SKM-1 treated with dmso at 0.1 percent for 144 hours (cell line): ENCODE results near the gene IGFL4.
"Not testable (repeated sequence)": the region's sequence is repeated elsewhere in the genome, so short reads cannot be mapped to it uniquely, and the experiment has no call there.

Experiments used
- DNase-seq: peaks from one replicate; lab custom pipeline; 2025; ENCODE audit not compliant: unreplicated experiment; lab: John Stamatoyannopoulos, UW

IGFL4 gene

DNA sequence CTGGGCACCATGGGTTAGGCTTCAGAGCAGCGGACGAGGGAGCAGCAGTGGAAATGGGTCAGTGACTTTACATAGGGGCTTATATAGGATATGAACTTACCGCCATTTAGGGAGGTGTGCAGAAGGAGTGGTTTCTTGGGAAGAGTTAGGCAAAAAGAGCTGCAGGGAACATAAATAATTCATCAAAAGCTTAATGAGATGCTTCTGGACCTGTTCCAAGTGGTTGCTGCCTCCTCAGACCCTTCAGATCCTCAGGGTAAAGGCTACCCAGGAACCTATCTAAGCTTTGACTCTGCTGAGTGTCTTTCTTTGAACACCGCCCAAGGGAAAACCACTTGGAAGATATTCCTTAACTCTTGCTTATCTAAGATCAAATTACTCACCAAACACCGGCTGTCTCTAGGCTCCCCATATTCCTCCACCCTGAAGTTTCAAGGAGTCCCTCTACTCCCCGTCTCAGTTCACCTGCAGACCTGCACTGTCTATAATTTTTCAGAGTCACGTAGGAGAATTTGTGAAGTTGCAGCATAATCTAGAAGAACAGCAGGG, at the start of gene IGFL4:
TSS of gene IGFL4 (minus strand) at position 51 of the 549 bp plus-strand sequence. CDS start at position 11, 40 bp downstream.
- DNase-seq = no peak

DNA sequence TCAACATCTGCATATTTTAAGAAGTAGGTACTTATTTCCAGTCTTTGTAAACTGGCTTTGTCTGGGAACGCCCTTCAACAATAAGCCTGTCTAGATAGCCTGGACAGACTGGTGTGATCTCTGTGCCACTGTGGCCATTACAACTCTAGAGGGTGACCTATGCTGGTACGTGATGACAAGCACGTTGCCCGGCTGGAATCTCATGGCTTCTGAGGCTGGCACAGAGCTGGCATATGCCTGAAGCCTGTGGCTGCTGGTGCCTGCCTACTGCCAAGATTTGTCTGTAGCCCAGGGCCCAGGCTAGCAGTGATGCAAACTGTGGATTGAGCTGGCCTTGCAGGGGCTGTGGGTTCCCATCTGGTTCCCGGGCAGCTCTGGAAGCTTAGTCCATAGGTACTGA, 49.6 kb upstream of the IGFL4 start:
- no peak for DNase-seq

DNA sequence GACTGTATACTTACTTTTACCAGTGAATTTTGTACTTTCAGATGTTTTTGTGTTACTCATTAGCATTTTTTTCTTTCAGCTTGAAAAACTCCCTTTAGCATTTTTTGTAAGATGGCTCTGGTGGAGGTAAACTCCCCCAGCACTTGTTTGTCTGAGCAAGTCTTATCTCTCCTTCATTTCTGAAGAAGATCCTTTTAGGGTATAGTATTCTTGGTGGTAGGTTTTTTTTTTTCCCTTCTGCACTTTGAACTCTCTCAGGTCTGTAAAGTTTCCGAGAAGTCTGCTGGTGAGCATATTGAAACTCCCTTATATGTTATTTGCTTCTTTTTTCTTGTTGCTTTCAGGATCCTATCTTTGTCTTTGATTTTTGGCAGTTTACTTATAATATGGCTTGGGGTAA, 48.6 kb upstream of the IGFL4 start:
- DNase-seq = no peak

DNA sequence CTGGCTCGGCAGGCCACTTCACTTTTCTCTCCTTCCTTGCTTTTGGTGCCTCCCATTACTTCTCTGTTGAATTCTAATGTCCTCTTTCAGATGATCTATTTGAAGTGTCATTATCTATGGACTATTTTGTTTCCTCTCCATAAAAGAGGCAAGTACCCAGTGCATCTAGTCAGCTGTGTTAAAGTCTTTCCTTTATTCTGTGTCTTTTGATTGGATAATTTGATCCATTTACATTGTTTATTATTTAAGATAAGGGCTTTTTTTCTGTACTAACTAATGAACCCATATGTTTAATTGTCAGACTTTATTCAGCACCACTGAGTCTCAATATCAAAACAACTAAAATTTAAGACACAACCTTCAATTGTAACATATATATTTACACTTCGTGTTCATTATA, 47.3 kb upstream of the IGFL4 start:
- no peak for DNase-seq

DNA sequence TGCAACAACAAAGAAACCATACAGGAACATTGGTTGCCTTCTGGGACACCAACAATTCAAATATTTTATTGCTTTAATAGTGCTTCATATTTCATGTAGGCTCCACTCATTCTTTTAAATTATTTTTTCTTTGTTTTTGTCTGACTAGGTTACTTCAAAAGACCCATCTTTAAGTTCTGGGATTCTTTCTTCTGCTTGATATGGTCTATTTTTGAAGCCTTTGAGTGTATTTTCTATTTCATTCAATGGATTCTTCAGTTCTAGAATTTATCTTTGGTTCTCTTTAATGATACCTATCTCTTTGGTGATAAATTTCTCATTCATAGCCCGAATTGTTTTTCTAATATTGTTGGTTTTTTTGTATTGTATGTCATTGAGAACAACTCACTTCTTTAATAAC, 45.1 kb upstream of the IGFL4 start:
- DNase-seq = no peak

DNA sequence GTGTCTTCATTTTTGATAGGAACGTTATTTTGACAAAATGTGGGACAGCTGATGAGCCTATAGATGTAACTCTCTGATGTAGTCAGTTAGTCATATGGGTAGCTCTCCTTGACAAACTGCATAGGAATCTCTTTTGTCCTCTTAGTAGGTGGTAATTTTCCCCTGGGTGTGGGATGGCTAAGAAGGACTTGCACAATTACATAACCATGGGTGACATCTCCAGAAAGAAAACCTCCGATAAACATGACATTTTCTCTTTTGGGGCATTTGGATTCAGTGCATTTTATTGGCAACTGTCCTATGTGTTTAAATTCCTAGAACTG, 41.9 kb upstream of the IGFL4 start:
- no peak for DNase-seq

DNA sequence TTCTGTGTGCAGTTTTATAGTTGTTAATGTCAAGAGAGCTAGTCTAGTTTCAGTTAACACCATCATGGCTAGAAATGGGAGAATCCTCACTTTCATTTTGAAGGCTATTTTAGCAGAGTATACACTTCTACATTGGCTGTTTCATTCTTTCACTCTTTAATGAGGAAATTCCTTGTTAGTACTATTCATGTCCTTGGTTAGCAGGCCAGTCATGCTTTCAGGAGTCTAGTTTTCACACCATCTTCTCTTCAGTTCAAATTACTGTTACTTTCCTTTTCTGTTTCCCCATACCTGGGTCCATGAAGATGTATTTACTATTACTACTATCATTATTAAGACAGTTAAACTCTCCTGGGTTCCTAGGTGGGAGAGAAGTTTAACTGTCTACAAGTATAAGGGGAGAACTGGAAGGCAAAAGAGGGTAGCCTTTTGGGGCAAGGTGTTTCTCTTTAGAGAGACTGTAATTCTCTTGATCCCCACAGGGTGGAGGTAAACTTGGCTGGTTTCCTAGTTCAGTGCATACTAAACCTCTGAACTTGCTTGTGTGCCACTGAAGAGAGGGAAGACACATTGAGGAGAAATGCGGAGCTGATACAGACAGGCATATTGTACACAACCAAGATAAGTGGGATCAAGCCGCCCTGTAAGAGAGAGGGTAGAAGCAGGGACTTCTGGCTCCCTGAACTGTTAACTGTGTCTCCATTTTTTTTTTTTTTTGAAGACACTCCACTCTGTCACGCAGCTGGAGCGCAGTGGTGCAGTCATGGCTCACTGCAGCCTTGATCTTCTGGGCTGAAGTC, 41.3 kb upstream of the IGFL4 start:
- DNase-seq = no peak

DNA sequence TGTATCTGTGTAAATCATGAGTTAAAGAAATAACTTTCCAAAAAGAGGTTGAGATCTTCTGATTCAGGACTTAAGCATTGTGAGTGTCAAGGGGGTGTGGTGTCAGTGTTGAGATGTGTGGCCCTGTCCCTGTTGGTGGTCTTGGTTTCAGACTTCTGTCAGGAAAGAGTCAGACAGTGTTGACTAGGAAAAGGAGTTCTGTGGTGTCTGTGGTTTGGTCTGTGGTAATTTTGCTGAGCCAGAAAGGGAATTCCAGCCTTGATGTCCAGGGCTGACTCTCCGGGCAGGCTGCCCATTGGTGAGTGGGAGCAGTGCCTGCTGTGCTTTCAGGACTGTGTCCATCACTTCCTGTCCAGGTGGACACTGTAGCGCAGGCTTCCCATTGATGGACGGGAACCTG, 39.8 kb upstream of the IGFL4 start:
- no peak for DNase-seq

DNA sequence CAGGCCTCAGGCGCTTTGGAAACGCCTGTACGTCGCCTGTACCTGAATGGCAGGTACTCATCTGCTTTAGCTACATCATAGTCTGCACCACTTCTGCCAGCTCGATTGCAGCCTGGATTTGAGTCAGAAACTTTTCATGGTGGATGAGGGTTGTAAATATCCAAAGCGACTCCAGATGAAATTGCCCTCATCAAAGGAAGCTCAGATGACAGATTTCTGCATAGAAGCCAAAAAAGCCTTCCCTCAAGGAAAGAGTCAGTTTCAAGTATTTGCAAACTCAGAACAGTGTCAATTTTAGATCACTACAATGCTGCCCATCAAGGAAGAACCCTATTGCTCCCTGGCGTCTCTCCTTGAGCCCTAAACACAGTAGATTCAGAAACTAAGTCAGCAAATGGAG, 38.8 kb upstream of the IGFL4 start:
- no peak for DNase-seq

DNA sequence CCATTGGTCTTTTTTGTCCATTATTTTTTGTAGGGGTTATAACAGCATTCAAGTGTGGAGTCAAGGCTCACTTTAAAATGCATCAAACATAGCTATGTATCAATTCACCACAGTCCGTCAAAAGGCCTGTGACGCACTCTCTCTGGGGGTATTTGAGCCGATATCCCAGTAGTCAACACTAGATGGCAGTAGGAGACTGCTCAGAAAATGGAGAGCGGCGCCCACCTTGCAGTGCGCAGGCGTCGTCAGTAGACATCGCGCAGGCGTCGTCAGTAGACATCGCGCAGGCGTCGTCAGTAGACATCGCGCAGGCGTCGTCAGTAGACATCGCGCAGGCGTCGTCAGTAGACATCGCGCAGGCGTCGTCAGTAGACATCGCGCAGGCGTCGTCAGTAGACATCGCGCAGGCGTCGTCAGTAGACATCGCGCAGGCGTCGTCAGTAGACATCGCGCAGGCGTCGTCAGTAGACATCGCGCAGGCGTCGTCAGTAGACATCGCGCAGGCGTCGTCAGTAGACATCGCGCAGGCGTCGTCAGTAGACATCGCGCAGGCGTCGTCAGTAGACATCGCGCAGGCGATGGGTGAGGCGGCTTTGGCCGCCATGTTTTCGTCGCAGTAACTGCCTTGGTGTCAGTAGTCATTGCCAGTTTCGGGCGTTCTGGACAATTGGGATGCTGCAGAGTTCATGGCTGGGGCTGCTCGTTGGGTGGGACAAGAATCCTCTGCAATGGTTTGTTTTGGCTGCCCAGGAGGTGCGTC, 38.0 kb upstream of the IGFL4 start:
- not testable (repeated sequence) for DNase-seq

DNA sequence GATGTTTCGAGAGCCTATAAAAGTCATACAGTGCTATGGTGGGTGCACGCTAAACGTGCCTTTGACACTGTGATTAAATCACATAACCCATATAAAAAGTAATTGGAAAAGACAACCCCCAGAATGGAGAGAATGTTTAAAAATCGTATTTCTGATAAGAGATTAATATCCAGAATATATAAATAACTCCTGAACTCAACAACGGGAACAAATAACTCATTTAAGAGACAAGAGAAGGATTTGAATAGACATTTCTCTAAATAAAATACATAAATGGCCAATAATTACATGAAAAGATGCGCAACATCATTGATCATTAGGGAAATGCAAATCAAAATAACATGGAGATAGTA, 37.0 kb upstream of the IGFL4 start:
- DNase-seq = no peak

DNA sequence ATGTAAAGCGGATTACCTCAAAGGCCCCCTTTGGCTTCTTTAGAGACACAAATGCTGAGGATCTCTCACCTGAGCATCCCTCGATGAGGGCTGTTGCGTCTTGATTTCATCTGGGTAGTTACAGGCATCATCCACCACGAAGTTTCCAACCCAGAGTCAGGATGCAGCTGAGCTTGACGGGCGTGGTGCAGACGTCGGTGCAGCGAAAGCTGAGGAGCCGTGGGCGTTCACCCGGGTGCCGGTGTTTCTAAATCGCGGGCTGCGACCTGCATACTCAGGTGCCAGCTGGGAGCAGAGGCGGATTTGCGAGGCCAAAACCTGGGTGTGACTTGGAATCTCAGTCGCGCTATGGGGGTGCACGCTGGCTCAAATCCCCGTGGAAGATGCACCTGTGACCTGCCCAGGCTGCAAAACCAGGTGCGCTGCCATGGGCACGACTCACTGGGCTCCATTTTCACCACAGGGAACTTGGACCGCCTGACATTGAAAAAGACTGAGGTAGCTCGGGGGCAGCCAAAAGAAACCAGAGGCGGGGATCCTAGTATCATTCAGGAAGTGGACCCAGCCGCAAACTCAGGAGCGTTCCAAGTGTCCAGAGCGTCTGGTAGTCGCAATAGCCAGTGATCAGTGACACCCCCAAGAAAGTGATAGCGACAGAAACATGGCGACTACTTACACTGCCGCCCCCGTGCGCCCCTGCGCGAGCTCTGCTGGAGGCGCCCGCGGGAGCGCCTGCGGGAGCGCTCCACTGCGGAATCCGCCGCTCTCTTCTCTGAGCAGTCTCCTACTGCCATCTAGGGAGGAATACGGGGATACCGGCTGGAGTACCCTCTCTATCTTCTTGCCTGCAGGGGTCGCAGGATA, 36.4 kb upstream of the IGFL4 start:
- DNase-seq = no peak

DNA sequence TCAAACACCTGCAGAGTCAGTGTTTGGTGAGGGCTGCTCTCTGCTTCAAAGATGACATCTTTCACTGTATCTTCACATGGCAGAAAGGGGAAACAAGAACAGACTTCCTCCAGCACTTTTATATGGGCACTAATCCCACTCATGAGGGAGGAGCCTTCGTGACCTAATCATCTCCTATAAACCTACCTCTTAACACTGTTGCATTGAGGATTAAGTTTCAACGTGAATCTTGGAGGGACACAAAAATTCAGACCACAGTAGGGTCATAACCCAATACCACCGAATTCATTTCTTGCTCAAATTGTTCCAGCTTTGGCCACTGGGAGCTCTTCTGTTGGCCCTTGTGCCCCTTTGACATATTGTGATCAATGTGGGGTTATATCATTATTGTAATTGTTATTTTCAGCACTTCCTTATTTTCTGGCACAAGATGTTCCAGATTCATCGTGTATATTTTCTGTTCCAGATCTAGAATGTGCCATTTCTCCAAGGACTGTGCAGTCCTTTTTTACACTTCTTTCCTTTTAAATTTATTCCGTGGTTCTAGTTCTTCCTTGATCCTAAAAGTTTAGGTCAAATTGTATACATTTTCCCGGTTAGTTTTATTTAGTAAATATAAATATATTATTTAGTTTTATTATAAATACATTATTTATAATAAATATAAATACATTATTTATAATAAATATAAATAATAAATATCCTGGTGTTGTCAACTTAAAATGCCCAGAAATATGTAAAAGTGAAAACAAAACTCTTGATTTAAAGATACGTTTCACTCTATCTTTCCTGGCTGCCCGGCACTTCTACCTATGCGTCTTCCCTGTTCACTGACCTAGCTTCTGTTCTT, 35.5 kb upstream of the IGFL4 start:
- no peak for DNase-seq

DNA sequence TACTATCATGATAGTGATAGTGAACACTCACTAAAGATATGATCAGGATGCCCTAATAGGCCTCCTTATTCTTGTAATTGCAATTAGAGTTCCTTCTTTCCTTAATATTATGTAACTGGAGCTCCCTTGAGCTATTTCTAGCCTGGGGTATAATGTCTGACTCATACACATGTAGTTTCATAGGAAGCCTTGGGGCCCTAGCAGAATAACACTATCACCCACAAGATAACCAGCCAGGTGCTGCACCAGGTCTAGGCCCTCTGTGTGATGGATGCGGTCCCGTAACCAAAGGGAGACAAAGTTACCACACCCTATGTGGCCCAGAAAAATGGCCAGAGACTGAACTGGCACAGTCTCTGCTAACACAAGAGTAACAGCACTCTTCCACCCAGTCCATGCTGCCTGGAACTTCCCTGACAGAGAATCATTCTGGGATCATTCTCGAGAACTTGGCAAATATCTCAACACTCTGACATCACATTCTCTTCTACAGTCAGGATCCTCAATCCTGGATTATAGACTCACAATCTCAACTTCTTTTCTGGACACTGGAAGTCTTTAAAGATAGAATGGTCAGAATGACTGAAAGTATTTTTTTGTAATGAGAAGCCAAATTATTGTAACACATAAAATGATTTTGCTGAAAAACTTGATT, 32.6 kb upstream of the IGFL4 start:
- DNase-seq = no peak

DNA sequence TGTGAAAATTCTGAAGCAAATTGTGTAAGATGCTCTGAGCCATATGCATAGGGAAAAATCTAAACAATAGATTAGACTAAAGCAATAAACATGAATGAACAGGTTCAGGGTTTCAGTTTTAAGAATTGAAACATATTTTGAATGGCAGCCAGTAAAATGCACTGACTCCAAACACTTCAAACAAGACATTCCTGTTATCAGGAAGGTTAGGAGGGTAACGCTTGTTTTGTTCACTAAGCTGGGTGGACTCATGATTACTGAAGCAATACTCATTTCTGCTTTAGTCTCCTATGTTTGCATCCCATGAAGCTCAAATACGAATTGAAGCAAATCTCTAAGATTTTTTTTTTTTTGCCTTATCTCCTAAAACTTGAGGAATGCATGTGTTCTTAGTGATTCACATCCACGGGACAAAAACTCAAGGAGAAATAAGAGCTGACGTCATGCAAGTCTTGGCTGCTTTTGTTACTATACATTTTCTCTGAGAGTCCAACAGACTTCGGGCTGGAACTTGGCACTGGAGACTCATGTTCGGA, 29.1 kb upstream of the IGFL4 start:
- no peak for DNase-seq

DNA sequence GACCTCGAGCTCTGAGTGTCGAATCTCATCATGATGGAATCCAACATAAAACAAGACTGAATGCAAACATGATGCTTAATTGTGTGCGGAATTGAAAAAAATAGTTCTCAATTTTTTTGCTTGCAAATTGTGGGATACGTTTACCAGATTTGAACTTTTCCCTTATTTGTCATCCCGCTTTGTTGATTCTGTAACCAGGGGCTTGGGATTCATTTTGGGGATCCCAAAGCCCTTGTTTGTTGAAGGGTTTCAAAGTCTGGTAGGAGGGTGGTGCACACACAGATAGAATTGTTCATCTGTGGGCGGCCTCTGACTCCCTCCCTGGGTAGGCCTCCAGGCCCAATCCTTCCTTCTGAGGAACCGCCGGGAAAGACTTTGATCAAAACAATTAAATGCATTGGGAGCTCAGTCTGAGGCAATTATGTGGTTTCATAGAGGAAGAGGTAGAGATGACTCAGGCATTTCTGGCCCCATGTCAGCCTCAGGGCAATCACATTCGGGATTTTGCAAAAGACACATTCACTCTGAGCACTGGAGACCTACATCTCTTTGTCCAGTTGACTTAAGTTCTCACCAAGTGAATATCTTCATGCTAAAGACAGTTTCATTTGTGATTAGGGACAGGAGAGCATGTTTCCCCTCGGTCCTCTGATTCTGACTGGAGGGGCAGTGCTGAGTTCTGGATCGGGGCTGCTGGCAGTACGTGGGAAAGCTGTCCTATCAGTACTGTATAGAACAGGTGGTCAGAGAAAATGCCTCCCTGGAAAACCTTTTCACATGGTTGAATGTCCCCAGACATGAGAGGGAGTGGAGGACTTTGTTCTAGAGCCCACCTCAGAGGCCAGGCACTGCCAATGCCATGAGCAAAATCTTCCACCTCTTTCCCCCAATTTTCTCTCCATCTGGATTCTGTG, 27.8 kb upstream of the IGFL4 start:
- DNase-seq = no peak

DNA sequence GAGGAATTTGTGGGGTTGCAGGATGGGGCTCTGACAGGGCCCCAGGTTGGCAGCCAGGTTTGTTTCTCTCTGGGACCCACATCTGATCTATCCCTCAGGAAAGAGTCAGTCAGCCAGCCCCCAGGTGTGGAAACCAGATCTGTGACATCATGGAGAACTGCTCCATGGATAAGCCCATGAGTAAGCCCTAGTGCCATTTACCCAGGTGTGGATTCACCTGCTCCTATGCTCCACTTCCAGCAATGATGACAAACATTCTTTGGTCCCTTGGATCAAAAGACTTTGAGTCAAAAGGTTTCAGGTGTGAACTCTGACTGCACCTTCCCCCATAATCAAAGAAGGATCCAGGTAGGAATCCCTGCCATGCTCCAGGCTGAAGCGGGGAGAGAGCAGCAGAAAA, 26.9 kb upstream of the IGFL4 start:
- no peak for DNase-seq

DNA sequence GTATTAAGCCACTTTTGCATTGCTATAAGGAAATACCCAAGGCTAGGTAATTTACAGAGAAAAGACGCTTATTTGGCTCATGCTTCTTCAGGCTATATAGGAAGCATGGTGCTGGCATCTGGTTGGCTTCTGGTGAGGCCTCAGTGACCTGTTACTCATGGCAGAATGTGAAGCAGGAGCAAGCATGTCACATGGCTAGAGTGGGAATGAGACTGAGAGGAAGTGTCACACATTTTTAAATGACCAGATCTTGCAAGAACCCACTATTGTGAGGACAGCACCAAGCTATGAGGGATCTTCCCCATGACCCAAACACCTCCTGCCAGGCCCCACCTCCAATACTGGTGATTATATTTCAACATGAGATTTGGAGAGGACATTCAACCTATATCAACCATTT, 25.7 kb upstream of the IGFL4 start:
- no peak for DNase-seq
